ENCODE measurements around the gene ZNF865.

ZNF865 gene

GRCh38 chr19:55586976-55587668, 18.3 kb upstream of the ZNF865 start:
- H3K27me3 ChIP-seq (ENCODE audit: control insufficient read depth in 2 of 2, insufficient read depth in 2 of 2, low read length in 2 of 2): peaks cover 0 to 11% of the 10 kb centered on the region in 2 donors
- H3K27ac ChIP-seq (ENCODE audit: low read depth in 2 of 2, low read length in 2 of 2): peak overlapping the region in 1 of 2 donors; percentile 9
- H3K9ac ChIP-seq (ENCODE audit: low read depth in 1 of 2, low read length in 2 of 2): no peak overlapping the region
- H3K36me3 ChIP-seq (ENCODE audit: control insufficient read depth in 2 of 2, insufficient read depth in 2 of 2, low read length in 2 of 2): no peaks in the 10 kb centered on the region
- peak overlapping the region; percentile 40 to 64 for H3K4me3 ChIP-seq (ENCODE audit: low read length in 2 of 2)
- peaks cover 9 to 10% of the 10 kb centered on the region in 2 donors for H3K4me1 ChIP-seq (ENCODE audit: control insufficient read depth in 2 of 2, insufficient read depth in 2 of 2, low read length in 2 of 2)
- H3K9me3 ChIP-seq (ENCODE audit: control insufficient read depth in 2 of 2, low read length in 2 of 2): no peaks in the 10 kb centered on the region

DNA sequence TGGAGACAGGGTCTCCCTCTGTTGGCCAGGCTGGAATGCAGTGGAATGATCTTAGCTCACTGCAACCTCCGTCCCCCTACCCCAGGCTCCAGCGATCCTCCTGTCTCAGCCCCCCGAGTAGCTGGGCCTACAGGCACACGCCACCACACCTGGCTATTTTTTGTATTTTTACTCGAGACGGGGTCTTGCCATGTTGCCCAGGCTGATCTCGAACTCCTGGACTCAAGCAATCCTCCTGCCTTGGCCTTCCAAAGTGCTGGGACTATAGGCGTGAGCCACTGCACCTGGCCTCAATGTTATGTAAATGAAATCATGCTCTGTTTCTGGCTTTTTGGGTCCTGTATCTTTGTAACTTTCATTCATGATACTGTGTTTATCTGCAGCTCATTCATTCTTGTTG, 16.7 kb upstream of the ZNF865 start:
- H3K27me3 ChIP-seq (ENCODE audit: control insufficient read depth in 2 of 2, insufficient read depth in 2 of 2, low read length in 2 of 2): peaks cover 0 to 11% of the 10 kb centered on the region in 2 donors
- H3K36me3 ChIP-seq (ENCODE audit: control insufficient read depth in 2 of 2, insufficient read depth in 2 of 2, low read length in 2 of 2): peaks cover 0 to 2% of the 10 kb centered on the region in 2 donors
- H3K9ac ChIP-seq (ENCODE audit: low read depth in 1 of 2, low read length in 2 of 2): no peak overlapping the region
- H3K4me3 ChIP-seq (ENCODE audit: low read length in 2 of 2): no peak overlapping the region
- no peaks in the 10 kb centered on the region for H3K9me3 ChIP-seq (ENCODE audit: control insufficient read depth in 2 of 2, low read length in 2 of 2)
- H3K4me1 ChIP-seq (ENCODE audit: control insufficient read depth in 2 of 2, insufficient read depth in 2 of 2, low read length in 2 of 2): peaks cover 9 to 10% of the 10 kb centered on the region in 2 donors
- no peak overlapping the region for H3K27ac ChIP-seq (ENCODE audit: low read depth in 2 of 2, low read length in 2 of 2)

DNA sequence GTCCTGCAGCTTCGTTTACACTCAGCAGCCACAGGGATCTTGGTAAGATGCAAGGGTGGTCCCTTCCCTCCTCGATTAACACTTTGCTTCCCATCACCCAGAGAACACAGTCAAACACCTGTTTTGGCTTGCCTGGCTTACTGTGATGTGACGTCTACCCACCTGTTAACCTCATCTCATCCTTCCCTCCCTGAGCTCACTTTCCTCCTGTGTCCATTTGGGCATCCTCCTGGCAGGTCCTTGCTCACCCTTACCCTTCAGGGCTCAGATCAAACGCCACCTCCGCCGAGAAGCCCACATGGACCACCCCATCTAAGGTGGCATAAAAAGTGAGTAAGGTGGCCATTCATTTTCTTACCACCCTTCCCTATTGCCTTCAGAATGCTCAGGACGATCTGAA, 15.3 kb upstream of the ZNF865 start:
- Histone ChIP-seq H3K9me3 (ENCODE audit: control insufficient read depth in 2 of 2, low read length in 2 of 2) (no peaks in the 10 kb centered on the region), H3K4me1 (ENCODE audit: control insufficient read depth in 2 of 2, insufficient read depth in 2 of 2, low read length in 2 of 2) (peaks cover 9 to 10% of the 10 kb centered on the region in 2 donors), H3K4me3 (ENCODE audit: low read length in 2 of 2) (no peak overlapping the region), H3K9ac (ENCODE audit: low read depth in 1 of 2, low read length in 2 of 2) (no peak overlapping the region), H3K27me3 (ENCODE audit: control insufficient read depth in 2 of 2, insufficient read depth in 2 of 2, low read length in 2 of 2) (peaks cover 0 to 4% of the 10 kb centered on the region in 2 donors), H3K36me3 (ENCODE audit: control insufficient read depth in 2 of 2, insufficient read depth in 2 of 2, low read length in 2 of 2) (peaks cover 3 to 6% of the 10 kb centered on the region in 2 donors), H3K27ac (ENCODE audit: low read depth in 2 of 2, low read length in 2 of 2) (no peak overlapping the region)

GRCh38 chr19:55590617-55591016, 14.8 kb upstream of the ZNF865 start:
- H3K36me3 ChIP-seq (ENCODE audit: control insufficient read depth in 2 of 2, insufficient read depth in 2 of 2, low read length in 2 of 2): peaks cover 8 to 11% of the 10 kb centered on the region in 2 donors
- H3K9me3 ChIP-seq (ENCODE audit: control insufficient read depth in 2 of 2, low read length in 2 of 2): no peaks in the 10 kb centered on the region
- peaks cover 0 to 4% of the 10 kb centered on the region in 2 donors for H3K27me3 ChIP-seq (ENCODE audit: control insufficient read depth in 2 of 2, insufficient read depth in 2 of 2, low read length in 2 of 2)
- H3K4me1 ChIP-seq (ENCODE audit: control insufficient read depth in 2 of 2, insufficient read depth in 2 of 2, low read length in 2 of 2): peaks cover 9 to 10% of the 10 kb centered on the region in 2 donors
- no peak overlapping the region for H3K27ac ChIP-seq (ENCODE audit: low read depth in 2 of 2, low read length in 2 of 2)
- no peak overlapping the region for H3K9ac ChIP-seq (ENCODE audit: low read depth in 1 of 2, low read length in 2 of 2)
- H3K4me3 ChIP-seq (ENCODE audit: low read length in 2 of 2): no peak overlapping the region

- H3K36me3 ChIP-seq (ENCODE audit: control insufficient read depth in 2 of 2, insufficient read depth in 2 of 2, low read length in 2 of 2): peaks cover 11 to 16% of the 10 kb centered on the region in 2 donors
- no peaks in the 10 kb centered on the region for H3K9me3 ChIP-seq (ENCODE audit: control insufficient read depth in 2 of 2, low read length in 2 of 2)
- H3K4me3 ChIP-seq (ENCODE audit: low read length in 2 of 2): no peak overlapping the region
- H3K9ac ChIP-seq (ENCODE audit: low read depth in 1 of 2, low read length in 2 of 2): no peak overlapping the region
- peaks cover 5 to 6% of the 10 kb centered on the region in 2 donors for H3K4me1 ChIP-seq (ENCODE audit: control insufficient read depth in 2 of 2, insufficient read depth in 2 of 2, low read length in 2 of 2)
- H3K27ac ChIP-seq (ENCODE audit: low read depth in 2 of 2, low read length in 2 of 2): no peak overlapping the region
- H3K27me3 ChIP-seq (ENCODE audit: control insufficient read depth in 2 of 2, insufficient read depth in 2 of 2, low read length in 2 of 2): no peaks in the 10 kb centered on the region
Observed at GRCh38 chr19:55591555-55591954, 13.9 kb upstream of the ZNF865 start.

- no peaks in the 10 kb centered on the region for H3K4me1 ChIP-seq (ENCODE audit: control insufficient read depth in 2 of 2, insufficient read depth in 2 of 2, low read length in 2 of 2)
- H3K36me3 ChIP-seq (ENCODE audit: control insufficient read depth in 2 of 2, insufficient read depth in 2 of 2, low read length in 2 of 2): peaks cover 11 to 16% of the 10 kb centered on the region in 2 donors
- no peaks in the 10 kb centered on the region for H3K9me3 ChIP-seq (ENCODE audit: control insufficient read depth in 2 of 2, low read length in 2 of 2)
- H3K27me3 ChIP-seq (ENCODE audit: control insufficient read depth in 2 of 2, insufficient read depth in 2 of 2, low read length in 2 of 2): no peaks in the 10 kb centered on the region
- H3K4me3 ChIP-seq (ENCODE audit: low read length in 2 of 2): no peak overlapping the region
- H3K27ac ChIP-seq (ENCODE audit: low read depth in 2 of 2, low read length in 2 of 2): no peak overlapping the region
- no peak overlapping the region for H3K9ac ChIP-seq (ENCODE audit: low read depth in 1 of 2, low read length in 2 of 2)
Observed at GRCh38 chr19:55592391-55593090, 12.9 kb upstream of the ZNF865 start.

DNA sequence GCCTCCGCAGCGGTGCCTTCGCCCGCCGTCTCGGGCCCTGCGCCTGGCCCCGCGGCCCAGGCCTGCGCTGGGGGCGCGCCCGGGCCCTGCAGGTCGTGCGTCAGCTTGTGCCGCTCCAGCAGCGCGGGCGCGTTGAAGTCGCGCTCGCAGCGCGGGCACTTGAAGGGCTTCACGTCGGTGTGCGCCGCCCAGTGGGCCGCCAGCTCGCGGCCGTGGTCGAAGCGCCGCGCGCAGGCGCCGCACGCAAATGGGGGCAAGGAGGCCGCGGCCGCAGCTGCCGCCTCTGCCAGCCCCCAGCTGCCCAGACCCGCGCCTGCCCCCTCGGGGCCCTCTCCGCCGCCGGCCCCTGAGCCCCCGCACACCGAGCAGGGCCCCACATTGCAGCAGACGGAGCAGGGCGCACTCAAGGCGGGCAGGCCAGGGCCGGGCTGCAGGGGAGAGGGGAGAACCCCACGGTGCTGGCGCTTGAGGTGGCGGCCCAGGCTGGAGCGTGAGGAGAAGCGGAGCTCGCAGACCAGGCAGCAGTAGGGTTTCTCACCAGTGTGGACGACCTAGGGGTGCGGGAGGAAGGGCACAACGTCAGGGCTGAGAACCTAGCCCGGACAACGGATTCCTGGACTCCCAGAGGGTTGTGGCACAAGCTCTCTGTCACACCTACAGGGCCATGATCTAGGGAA, 12.2 kb upstream of the ZNF865 start:
- Histone ChIP-seq H3K4me3 (ENCODE audit: low read length in 2 of 2) (no peak overlapping the region), H3K4me1 (ENCODE audit: control insufficient read depth in 2 of 2, insufficient read depth in 2 of 2, low read length in 2 of 2) (no peaks in the 10 kb centered on the region), H3K36me3 (ENCODE audit: control insufficient read depth in 2 of 2, insufficient read depth in 2 of 2, low read length in 2 of 2) (peaks cover 11 to 16% of the 10 kb centered on the region in 2 donors)

GRCh38 chr19:55594996-55595545, 10.4 kb upstream of the ZNF865 start:
- no peaks in the 10 kb centered on the region for H3K9me3 ChIP-seq (ENCODE audit: control insufficient read depth in 2 of 2, low read length in 2 of 2)
- no peaks in the 10 kb centered on the region for H3K27me3 ChIP-seq (ENCODE audit: control insufficient read depth in 2 of 2, insufficient read depth in 2 of 2, low read length in 2 of 2)
- no peak overlapping the region for H3K27ac ChIP-seq (ENCODE audit: low read depth in 2 of 2, low read length in 2 of 2)
- H3K9ac ChIP-seq (ENCODE audit: low read depth in 1 of 2, low read length in 2 of 2): no peak overlapping the region
- H3K4me1 ChIP-seq (ENCODE audit: control insufficient read depth in 2 of 2, insufficient read depth in 2 of 2, low read length in 2 of 2): peaks cover 0 to 3% of the 10 kb centered on the region in 2 donors
- H3K36me3 ChIP-seq (ENCODE audit: control insufficient read depth in 2 of 2, insufficient read depth in 2 of 2, low read length in 2 of 2): peaks cover 11 to 16% of the 10 kb centered on the region in 2 donors
- H3K4me3 ChIP-seq (ENCODE audit: low read length in 2 of 2): no peak overlapping the region

More for the DNA sequence above, 12.2 kb upstream of the ZNF865 start:
- H3K27ac ChIP-seq (ENCODE audit: low read depth in 2 of 2, low read length in 2 of 2): no peak overlapping the region
- no peak overlapping the region for H3K9ac ChIP-seq (ENCODE audit: low read depth in 1 of 2, low read length in 2 of 2)
- no peaks in the 10 kb centered on the region for H3K27me3 ChIP-seq (ENCODE audit: control insufficient read depth in 2 of 2, insufficient read depth in 2 of 2, low read length in 2 of 2)
- H3K9me3 ChIP-seq (ENCODE audit: control insufficient read depth in 2 of 2, low read length in 2 of 2): no peaks in the 10 kb centered on the region

DNA sequence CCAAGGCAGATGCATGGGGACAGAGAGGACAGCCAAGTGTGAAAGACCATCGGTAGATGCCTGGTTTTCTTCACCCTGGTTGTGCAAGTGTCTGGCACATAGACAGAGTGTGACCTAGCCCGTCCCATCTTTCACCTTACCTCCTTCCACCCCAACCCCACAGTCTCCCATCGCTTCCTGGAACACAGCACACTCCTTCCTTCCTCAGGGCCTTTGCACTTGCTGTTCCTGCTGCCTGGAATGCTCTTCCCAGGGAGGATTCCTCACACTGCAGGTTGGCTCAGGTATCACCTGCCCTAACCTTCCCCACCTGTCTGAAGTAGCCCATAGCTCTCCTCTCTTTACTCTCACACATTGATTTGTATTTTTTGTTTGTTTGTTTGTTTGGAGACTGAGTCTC, 9.1 kb upstream of the ZNF865 start:
- H3K27me3 ChIP-seq (ENCODE audit: control insufficient read depth in 2 of 2, insufficient read depth in 2 of 2, low read length in 2 of 2): no peaks in the 10 kb centered on the region
- H3K27ac ChIP-seq (ENCODE audit: low read depth in 2 of 2, low read length in 2 of 2): no peak overlapping the region
- H3K4me1 ChIP-seq (ENCODE audit: control insufficient read depth in 2 of 2, insufficient read depth in 2 of 2, low read length in 2 of 2): peaks cover 7 to 11% of the 10 kb centered on the region in 2 donors
- no peaks in the 10 kb centered on the region for H3K9me3 ChIP-seq (ENCODE audit: control insufficient read depth in 2 of 2, low read length in 2 of 2)
- no peak overlapping the region for H3K9ac ChIP-seq (ENCODE audit: low read depth in 1 of 2, low read length in 2 of 2)
- peaks cover 11 to 16% of the 10 kb centered on the region in 2 donors for H3K36me3 ChIP-seq (ENCODE audit: control insufficient read depth in 2 of 2, insufficient read depth in 2 of 2, low read length in 2 of 2)
- no peak overlapping the region for H3K4me3 ChIP-seq (ENCODE audit: low read length in 2 of 2)

DNA sequence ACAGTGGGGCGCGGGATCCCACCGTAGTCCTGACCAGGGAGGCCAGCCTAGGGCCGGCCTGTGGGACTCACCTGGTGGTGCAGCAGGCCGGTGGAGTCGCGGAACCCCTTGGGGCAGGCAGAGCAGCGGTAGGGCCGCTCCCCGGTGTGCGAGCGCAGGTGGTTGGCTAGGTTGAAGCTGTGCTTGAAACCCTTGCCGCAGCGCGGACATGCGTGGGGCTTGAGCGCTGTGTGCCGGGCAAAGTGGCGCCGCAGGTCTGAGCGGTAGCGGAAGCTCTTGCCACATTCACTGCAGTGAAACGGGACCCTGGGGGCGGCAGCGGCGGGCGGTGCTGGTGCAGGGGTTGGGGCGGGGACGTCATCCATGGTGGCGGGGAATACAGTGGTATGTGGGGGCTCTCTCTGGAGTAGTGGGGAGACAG, 7.9 kb upstream of the ZNF865 start:
- Histone ChIP-seq H3K27ac (ENCODE audit: low read depth in 2 of 2, low read length in 2 of 2) (no peak overlapping the region), H3K9ac (ENCODE audit: low read depth in 1 of 2, low read length in 2 of 2) (no peak overlapping the region), H3K4me1 (ENCODE audit: control insufficient read depth in 2 of 2, insufficient read depth in 2 of 2, low read length in 2 of 2) (peaks cover 7 to 11% of the 10 kb centered on the region in 2 donors), H3K27me3 (ENCODE audit: control insufficient read depth in 2 of 2, insufficient read depth in 2 of 2, low read length in 2 of 2) (no peaks in the 10 kb centered on the region), H3K9me3 (ENCODE audit: control insufficient read depth in 2 of 2, low read length in 2 of 2) (no peaks in the 10 kb centered on the region), H3K36me3 (ENCODE audit: control insufficient read depth in 2 of 2, insufficient read depth in 2 of 2, low read length in 2 of 2) (peaks cover 9 to 16% of the 10 kb centered on the region in 2 donors), H3K4me3 (ENCODE audit: low read length in 2 of 2) (no peak overlapping the region)

Data from mucosa of rectum (tissue), 2 donors.